H1 (cell line): ENCODE data around the gene MMP25. TPM values are rescaled to one million over a fixed set of nuclear protein-coding genes. Genes with fewer than 3 reads are reported as not detected.

Experiments used
- BACH1 ChIP-seq: IDR thresholded peaks from 2 replicates; pipeline ENCODE4 v1.6.1; 2012; ENCODE audit warnings: low read length, improper control_type of control experiment
- BCL11A ChIP-seq, 2 experiments: IDR thresholded peaks; one replicate each; pipeline ENCODE4 v1.6.1; 2011; ENCODE audit warnings: low read depth in 2 of 2, low read length in 2 of 2, mild to moderate bottlenecking in 2 of 2
- RNF2 ChIP-seq: fragments of 200-900, 300-1000 bp; sonication (generic); IDR thresholded peaks from 2 replicates; pipeline ENCODE4 v1.7.1; 2016; ENCODE audit warnings: borderline replicate concordance, low read depth, mild to moderate bottlenecking, antibody characterized with exemption, low read length; ENCODE audit not compliant: poor library complexity, severe bottlenecking; ENCODE audit errors: missing control alignments
- SIRT6 ChIP-seq: IDR thresholded peaks from one replicate; pipeline ENCODE4 v1.7.1; 2012; ENCODE audit warnings: low read length, inconsistent platforms
- SIX5 ChIP-seq: IDR thresholded peaks from 2 replicates; pipeline ENCODE4 v1.6.1; 2011; ENCODE audit warnings: mild to moderate bottlenecking, low read depth, low read length
- SP1 ChIP-seq: IDR thresholded peaks from 2 replicates; pipeline ENCODE4 v1.6.1; 2011; ENCODE audit warnings: low read depth, low read length
- SP4 ChIP-seq: IDR thresholded peaks from 2 replicates; pipeline ENCODE4 v1.6.1; 2012; ENCODE audit warnings: low read length, inconsistent platforms
- TAF1 ChIP-seq: IDR thresholded peaks from 2 replicates; pipeline ENCODE4 v1.6.1; 2011; ENCODE audit warnings: mild to moderate bottlenecking, low read depth, low read length
- ZNF274 ChIP-seq: IDR thresholded peaks from 2 replicates; pipeline ENCODE4 v1.7.0; 2012; ENCODE audit warnings: low read length, borderline replicate concordance; ENCODE audit errors: extremely low read depth
- polyA plus RNA-seq, 7 experiments: library from polyadenylated mRNA; depleted of rRNA in 3 of 7; stranded (reverse) in 5 of 7; unstranded in 2 of 7; fragments of >200 nt in 5 of 7; fragments of 200-250 nt in 2 of 7; gene quantifications; 1 replicate in 5 of 7; 2 replicates in 1 of 7; 4 replicates in 1 of 7; pipeline versions ENCODE4 v1.2.1 to v1.2.3, GENCODE V29; 2011 to 2013; ENCODE audit warnings: missing spikeins in 2 of 7, mixed read lengths in 2 of 7
- total RNA-seq: library from RNA; stranded (reverse); fragmentation: NEBNext Ultra II Directional; extraction: Animal tissue kit (Norgen Biotek cat#: 25700); gene quantifications from 2 replicates; pipeline ENCODE4 v1.2.1, GENCODE V29; 2021

MMP25 gene
- total and polyA plus RNA-seq, 2 of the 8 experiments (the other 6 are each of a cell fraction or from before 2014, with no cell fraction given), result 7.7 to 26.7 TPM

DNA sequence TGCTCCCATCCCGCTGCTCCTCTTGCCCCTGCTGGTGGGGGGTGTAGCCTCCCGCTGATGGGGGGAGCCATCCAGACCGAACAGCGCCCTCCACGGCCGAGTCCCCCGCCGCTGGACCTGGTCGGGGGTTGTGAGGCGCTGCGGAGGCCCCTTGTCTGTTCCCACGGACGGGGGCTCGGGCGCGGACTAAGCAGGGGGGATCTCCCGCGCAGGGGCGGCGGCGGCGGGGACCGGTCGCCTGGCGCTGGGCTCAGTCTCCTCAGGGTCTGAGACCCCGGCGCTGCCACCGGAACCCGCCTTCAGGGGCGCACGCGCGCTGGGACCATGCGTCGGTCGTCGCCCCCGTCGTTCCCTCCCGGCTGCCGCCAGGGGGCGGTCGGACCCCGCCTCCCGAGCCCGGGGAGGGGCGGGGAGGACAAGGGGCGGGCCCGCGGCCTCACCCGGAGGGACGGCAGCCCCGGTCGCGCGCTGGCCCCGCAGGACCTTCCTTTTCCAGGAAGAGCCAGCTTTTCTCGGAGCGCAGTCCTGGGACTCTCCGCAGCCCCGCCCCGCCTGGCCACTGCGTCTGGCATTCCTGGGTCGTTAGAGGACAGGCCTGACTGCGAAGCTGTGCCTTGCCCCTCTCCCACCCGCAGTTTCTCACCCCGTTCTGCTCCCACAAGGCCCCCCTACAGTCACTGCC is 12.8 kb downstream of the MMP25 start (continued):
- TF ChIP-seq RNF2 (no peak), SIX5 (no peak), BACH1 (no peak; the same call in 1 of the 2 replicates), SP4 (0 out of 2 replicates have a peak, but pooled peaks have one; percentile 67), SIRT6 (no peak), TAF1 (no peak), BCL11A (IDR thresholded peaks at IDR 0.05; ENCODE audit: low read depth in 2 of 2, low read length in 2 of 2) (no peak), ZNF274 (no peak), SP1 (peak; percentile 53; the same call in 1 of the 2 replicates)
- TF ChIP-seq, all 59 proteins: peak for 21
